ENCODE measurements around the gene JAKMIP1. TPM values are rescaled to one million over a fixed set of nuclear protein-coding genes. Genes with fewer than 3 reads are reported as not detected.

JAKMIP1 gene
- total RNA-seq, 2 donors from 2014 or later = 0.78 to 1.3 TPM

DNA sequence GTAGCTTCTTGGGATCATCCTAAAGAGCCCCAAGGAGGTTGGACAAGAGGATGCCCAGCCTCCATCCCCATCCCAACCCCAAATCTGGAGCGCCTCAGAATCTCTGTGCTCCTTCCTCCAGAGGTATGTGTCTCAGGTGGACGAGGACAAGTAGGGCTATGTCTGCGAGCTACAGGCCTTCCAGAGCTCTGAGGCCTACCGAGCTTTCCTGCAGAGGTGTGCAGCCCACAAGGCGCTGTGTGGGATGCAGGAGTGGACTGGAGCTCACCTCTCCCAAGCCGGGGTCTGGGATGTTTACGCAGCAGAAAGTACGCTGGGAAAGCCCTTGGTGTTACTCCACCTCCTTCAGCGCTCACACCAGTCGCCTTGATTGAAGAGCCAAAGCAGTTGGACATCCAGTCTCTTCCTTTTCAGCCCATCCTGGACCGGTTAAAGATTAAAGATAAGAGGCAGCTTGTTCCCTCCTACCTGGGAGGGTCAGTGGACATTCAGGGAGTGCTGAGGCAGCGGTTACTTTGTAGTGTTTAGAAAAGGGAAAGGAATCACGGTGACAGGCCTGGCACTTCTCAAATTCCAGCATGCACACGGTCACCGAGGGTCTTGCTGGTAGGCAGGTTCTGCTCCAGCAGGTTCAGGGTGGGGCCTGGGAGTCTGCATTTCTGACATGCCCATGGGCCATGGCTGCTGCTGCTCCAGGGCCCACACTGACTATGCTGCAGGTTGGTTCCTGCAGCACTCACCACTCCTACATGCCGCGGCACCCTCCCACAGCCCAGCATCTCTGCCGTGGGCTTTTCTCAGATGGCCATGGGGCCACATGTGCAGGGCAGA is 29.5 kb upstream of the JAKMIP1 start:
- 59 to 70% methylated on average over 13 to 18 of the region's 18 CpGs for WGBS, 2 donors
- Histone ChIP-seq H3K4me1 (no peaks in the 10 kb centered on the region), H3K27me3 (no peaks in the 10 kb centered on the region), H3K9me3 (no peaks in the 10 kb centered on the region), H3K36me3 (replicated peaks in 1 of 2; ENCODE audit: insufficient read depth in 1 of 2, low read depth in 2 of 2) (no peaks in the 10 kb centered on the region), H3K27ac (no peak overlapping the region), H3K4me3 (no peak overlapping the region)
- TF ChIP-seq CTCF (IDR thresholded peaks at IDR 0.05) (no peak), POLR2A (IDR thresholded peaks at IDR 0.05) (no peak)
- ATAC-seq (no peak), DNase-seq (no peak)
- intact Hi-C loops (cut with DNase I) = no loop called here

GRCh38 chr4:6229095-6229494 is 28.7 kb upstream of the JAKMIP1 start:
- Histone ChIP-seq H3K9me3 (no peaks in the 10 kb centered on the region), H3K36me3 (replicated peaks in 1 of 2; ENCODE audit: insufficient read depth in 1 of 2, low read depth in 2 of 2) (no peaks in the 10 kb centered on the region), H3K27ac (no peak overlapping the region), H3K4me3 (no peak overlapping the region), H3K27me3 (no peaks in the 10 kb centered on the region), H3K4me1 (no peaks in the 10 kb centered on the region)
- intact Hi-C loops (cut with DNase I) = no loop called here
- TF ChIP-seq CTCF (IDR thresholded peaks at IDR 0.05) = no peak
- TF ChIP-seq POLR2A (IDR thresholded peaks at IDR 0.05) = no peak
- WGBS, 2 donors = 24 to 33% methylated on average over 5 to 7 of the region's 7 CpGs
- ATAC-seq = no peak
- peak in 2 of 4 donors; percentile 19 to 29 for DNase-seq

GRCh38 chr4:6228158-6229067 is 28.1 kb upstream of the JAKMIP1 start:
- ATAC-seq = no peak
- Histone ChIP-seq H3K27me3 (no peaks in the 10 kb centered on the region), H3K9me3 (no peaks in the 10 kb centered on the region), H3K4me1 (no peaks in the 10 kb centered on the region), H3K36me3 (replicated peaks in 1 of 2; ENCODE audit: insufficient read depth in 1 of 2, low read depth in 2 of 2) (no peaks in the 10 kb centered on the region), H3K4me3 (no peak overlapping the region), H3K27ac (no peak overlapping the region)
- no peak for TF ChIP-seq CTCF (IDR thresholded peaks at IDR 0.05)
- TF ChIP-seq POLR2A (IDR thresholded peaks at IDR 0.05) = no peak
- intact Hi-C loops (cut with DNase I) = no loop called here
- DNase-seq = no peak
- WGBS, 2 donors = 68 to 73% methylated on average over 13 to 16 of the region's 16 CpGs

- Histone ChIP-seq H3K27ac (no peak overlapping the region), H3K36me3 (replicated peaks in 1 of 2; ENCODE audit: insufficient read depth in 1 of 2, low read depth in 2 of 2) (no peaks in the 10 kb centered on the region), H3K27me3 (peaks cover 0 to 1% of the 10 kb centered on the region in 2 donors), H3K4me3 (no peak overlapping the region), H3K4me1 (no peaks in the 10 kb centered on the region), H3K9me3 (no peaks in the 10 kb centered on the region)
- 54 to 67% methylated on average over 5 to 12 of the region's 12 CpGs for WGBS, 2 donors
- intact Hi-C loops (cut with DNase I) = no loop called here
- ATAC-seq = no peak
- DNase-seq = no peak
- TF ChIP-seq POLR2A (IDR thresholded peaks at IDR 0.05) = no peak
- no peak for TF ChIP-seq CTCF (IDR thresholded peaks at IDR 0.05)
Observed at GRCh38 chr4:6227412-6228157, 27.2 kb upstream of the JAKMIP1 start.

Measured in body of pancreas (tissue), 4 donors.